Uterus (tissue), 2 donors: ENCODE data around the gene MAML1.

Source experiments
- POLR2A ChIP-seq, 2 donors: fragments of 450-650 bp; IDR thresholded peaks; one replicate each; pipeline ENCODE4 v1.6.1; 2016; ENCODE audit warnings: antibody characterized with exemption in 2 of 2, mild to moderate bottlenecking in 1 of 2, moderate library complexity in 1 of 2
- TF ChIP-seq, protein P1 (sequence below), 4 experiments: fragments of 200-600 bp in 2 of 4; fragments of 450-650 bp in 2 of 4; sonication (generic) in 2 of 4; IDR thresholded peaks; one replicate each; pipeline ENCODE4 v1.5.1; 2016 to 2019; ENCODE audit warnings: antibody characterized with exemption in 4 of 4, mild to moderate bottlenecking in 2 of 4, moderate library complexity in 1 of 4

DNA sequence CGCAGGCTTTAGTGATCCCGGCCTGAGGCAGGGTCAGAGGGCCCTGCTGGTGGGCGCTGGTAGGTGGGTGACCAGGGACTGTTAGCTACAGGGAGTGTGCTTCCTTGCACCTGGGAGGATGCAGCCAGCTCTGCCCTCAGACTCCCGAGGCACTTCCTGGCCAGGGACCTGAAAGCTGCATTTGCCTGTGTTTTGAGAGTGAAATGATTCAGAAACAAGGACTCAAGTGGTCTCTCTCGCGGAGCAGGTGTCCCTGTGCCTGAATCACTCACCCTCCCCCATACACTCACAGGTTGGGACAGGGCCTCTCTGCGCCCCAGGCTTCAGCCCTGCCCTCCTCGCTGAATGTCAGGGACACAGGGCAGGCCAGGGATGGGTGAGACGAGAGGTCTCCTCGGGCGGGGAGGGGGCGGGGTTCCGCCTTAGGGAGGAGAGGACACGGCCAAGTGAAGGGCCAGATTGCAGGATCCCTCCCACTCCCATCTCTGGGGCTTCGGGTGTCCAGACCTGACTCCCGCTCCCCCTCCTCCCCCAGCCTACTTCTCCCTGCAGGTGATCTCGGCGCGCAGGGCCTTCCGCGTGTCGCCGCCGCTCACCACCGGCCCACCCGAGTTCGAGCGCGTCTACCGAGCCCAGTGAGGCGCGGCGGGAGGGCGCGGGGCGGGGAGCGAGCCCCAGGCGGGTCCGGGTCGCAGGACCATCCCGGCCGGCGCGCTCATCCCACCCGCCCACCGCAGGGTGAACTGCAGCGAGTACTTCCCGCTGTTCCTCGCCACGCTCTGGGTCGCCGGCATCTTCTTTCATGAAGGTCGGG is 62.6 kb downstream of the MAML1 start:
- no peak for TF ChIP-seq POLR2A (IDR thresholded peaks at IDR 0.05)
- TF ChIP-seq, protein P1, sequence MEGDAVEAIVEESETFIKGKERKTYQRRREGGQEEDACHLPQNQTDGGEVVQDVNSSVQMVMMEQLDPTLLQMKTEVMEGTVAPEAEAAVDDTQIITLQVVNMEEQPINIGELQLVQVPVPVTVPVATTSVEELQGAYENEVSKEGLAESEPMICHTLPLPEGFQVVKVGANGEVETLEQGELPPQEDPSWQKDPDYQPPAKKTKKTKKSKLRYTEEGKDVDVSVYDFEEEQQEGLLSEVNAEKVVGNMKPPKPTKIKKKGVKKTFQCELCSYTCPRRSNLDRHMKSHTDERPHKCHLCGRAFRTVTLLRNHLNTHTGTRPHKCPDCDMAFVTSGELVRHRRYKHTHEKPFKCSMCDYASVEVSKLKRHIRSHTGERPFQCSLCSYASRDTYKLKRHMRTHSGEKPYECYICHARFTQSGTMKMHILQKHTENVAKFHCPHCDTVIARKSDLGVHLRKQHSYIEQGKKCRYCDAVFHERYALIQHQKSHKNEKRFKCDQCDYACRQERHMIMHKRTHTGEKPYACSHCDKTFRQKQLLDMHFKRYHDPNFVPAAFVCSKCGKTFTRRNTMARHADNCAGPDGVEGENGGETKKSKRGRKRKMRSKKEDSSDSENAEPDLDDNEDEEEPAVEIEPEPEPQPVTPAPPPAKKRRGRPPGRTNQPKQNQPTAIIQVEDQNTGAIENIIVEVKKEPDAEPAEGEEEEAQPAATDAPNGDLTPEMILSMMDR (IDR thresholded peaks at IDR 0.05): no peak
